Gastrocnemius medialis (tissue), 4 donors: Measurements from ENCODE around the gene TOM1.

Experiments used
- POLR2A ChIP-seq, 2 donors: fragments of 450-650 bp; IDR thresholded peaks; one replicate each; pipeline ENCODE4 v1.6.1; 2017; ENCODE audit warnings: antibody characterized with exemption in 2 of 2, mild to moderate bottlenecking in 2 of 2, moderate library complexity in 2 of 2
- TF ChIP-seq, protein P1 (sequence below), 5 experiments: fragments of 450-650 bp in 3 of 5; fragments of 200-600 bp in 2 of 5; sonication (generic) in 2 of 5; IDR thresholded peaks in 4 of 5; conservative IDR thresholded peaks in 1 of 5; 1 replicate in 4 of 5; 2 replicates in 1 of 5; pipeline ENCODE4 v1.5.1; 2016 to 2019; ENCODE audit warnings: antibody characterized with exemption in 5 of 5, mild to moderate bottlenecking in 3 of 5, moderate library complexity in 3 of 5

DNA sequence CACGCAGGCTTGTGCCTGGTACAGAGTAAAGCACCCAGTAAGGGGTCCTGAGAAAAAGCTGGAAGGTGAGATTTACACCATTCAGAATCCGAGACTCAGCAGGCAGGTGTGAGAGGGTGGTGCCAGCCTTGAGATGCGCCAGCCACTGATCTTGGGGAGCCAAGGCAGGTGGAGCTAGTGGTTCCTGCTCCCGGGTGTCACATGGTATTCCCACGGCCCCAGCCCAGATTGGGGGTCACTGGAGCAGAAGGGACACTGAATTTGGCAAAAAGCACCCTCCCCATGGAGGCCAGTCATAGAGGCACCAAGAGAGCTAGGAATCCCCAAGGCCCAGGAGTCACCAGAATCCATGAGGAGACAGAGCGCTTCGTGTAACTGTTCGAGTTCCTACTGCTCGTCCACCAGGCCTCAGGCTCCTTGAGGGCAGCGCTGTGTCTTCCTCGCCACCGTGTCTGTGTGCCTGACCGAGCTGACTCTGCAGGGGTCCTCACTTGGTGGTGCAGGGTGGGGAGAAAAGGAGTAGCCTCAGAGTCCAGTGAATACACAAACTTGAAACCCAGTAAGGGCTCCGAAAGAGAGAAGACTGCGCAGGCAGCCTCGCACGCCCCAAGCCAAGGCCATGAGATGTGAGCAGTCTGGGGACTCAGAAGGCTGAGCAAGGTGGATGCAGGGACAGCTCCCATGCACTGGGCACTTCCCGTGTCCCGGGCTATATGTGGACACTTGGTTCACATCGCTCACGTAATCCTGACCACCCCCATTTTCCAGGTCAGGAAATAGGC lies 28.2 kb downstream of the TOM1 start:
- TF ChIP-seq, protein P1, sequence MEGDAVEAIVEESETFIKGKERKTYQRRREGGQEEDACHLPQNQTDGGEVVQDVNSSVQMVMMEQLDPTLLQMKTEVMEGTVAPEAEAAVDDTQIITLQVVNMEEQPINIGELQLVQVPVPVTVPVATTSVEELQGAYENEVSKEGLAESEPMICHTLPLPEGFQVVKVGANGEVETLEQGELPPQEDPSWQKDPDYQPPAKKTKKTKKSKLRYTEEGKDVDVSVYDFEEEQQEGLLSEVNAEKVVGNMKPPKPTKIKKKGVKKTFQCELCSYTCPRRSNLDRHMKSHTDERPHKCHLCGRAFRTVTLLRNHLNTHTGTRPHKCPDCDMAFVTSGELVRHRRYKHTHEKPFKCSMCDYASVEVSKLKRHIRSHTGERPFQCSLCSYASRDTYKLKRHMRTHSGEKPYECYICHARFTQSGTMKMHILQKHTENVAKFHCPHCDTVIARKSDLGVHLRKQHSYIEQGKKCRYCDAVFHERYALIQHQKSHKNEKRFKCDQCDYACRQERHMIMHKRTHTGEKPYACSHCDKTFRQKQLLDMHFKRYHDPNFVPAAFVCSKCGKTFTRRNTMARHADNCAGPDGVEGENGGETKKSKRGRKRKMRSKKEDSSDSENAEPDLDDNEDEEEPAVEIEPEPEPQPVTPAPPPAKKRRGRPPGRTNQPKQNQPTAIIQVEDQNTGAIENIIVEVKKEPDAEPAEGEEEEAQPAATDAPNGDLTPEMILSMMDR (IDR thresholded peaks at IDR 0.05 in 4 of 5, conservative IDR thresholded peaks at IDR 0.05 in 1 of 5), result no peak
- TF ChIP-seq POLR2A (IDR thresholded peaks at IDR 0.05), result no peak
